Neural progenitor cell (in vitro differentiated cells): ENCODE results near the gene NEK1.

Source experiments
- EZH2 ChIP-seq: fragments of 200-600 bp; sonication (generic); IDR thresholded peaks from 2 replicates; pipeline ENCODE4 v1.6.1; 2017; ENCODE audit warnings: antibody characterized with exemption, mild to moderate bottlenecking, moderate library complexity
- TF ChIP-seq, protein P1 (sequence below): fragments of 200-600 bp; sonication (generic); IDR thresholded peaks from 2 replicates; pipeline ENCODE4 v1.5.1; 2017; ENCODE audit warnings: antibody characterized with exemption, mild to moderate bottlenecking

DNA sequence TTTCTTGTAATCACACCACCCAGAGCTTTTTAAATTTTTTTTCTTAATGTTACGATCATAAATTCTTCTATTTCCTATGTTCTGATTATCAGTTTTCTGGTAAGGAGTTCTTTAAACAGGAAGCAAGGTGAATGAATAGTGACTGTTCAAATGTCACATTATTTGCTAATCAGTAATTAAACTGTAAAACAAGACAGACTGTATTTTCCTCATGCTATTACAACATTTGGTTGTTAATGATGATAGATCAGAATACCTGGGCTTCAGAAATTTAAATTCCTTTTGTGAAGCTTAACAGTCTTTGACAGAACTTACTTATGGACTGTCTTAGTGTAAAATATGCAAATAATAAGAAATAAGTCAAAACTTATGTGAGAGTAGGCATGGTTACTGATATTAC, 49.4 kb upstream of the NEK1 start:
- no peak for TF ChIP-seq EZH2
- TF ChIP-seq, protein P1, sequence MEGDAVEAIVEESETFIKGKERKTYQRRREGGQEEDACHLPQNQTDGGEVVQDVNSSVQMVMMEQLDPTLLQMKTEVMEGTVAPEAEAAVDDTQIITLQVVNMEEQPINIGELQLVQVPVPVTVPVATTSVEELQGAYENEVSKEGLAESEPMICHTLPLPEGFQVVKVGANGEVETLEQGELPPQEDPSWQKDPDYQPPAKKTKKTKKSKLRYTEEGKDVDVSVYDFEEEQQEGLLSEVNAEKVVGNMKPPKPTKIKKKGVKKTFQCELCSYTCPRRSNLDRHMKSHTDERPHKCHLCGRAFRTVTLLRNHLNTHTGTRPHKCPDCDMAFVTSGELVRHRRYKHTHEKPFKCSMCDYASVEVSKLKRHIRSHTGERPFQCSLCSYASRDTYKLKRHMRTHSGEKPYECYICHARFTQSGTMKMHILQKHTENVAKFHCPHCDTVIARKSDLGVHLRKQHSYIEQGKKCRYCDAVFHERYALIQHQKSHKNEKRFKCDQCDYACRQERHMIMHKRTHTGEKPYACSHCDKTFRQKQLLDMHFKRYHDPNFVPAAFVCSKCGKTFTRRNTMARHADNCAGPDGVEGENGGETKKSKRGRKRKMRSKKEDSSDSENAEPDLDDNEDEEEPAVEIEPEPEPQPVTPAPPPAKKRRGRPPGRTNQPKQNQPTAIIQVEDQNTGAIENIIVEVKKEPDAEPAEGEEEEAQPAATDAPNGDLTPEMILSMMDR, result no peak
